Astrocyte (in vitro differentiated cells and primary cell): ENCODE results near the gene HOXC11. TPM values are rescaled to one million over a fixed set of nuclear protein-coding genes. Genes with fewer than 3 reads are reported as not detected.

Source experiments
- DNase-seq: peaks from one replicate; pipeline ENCODE4 v3.0.0-alpha.2; 2010; ENCODE audit warnings: low read depth
- FAIRE-seq: peaks from 2 replicates; lab custom pipeline; 2011; peaks lifted over from hg19 to GRCh38; lab: Jason Lieb, UNC
- H2AFZ ChIP-seq: 2 replicates; pipeline ENCODE4 v1.6.0; 2012; ENCODE audit warnings: low read depth, low read length, inconsistent platforms
- H3K27ac ChIP-seq: 2 replicates; pipeline ENCODE4 v1.5.1; 2011; ENCODE audit warnings: low read depth, low read length, inconsistent platforms
- H3K27me3 ChIP-seq: 2 replicates; pipeline ENCODE4 v1.6.0; 2011; ENCODE audit warnings: low read length, inconsistent platforms; ENCODE audit not compliant: insufficient read depth
- H3K36me3 ChIP-seq: 2 replicates; pipeline ENCODE4 v1.5.1; 2011; ENCODE audit warnings: low read length, inconsistent platforms; ENCODE audit not compliant: insufficient read depth
- H3K4me1 ChIP-seq: 2 replicates; pipeline ENCODE4 v1.5.1; 2011; ENCODE audit warnings: low read length, inconsistent platforms; ENCODE audit not compliant: insufficient read depth
- H3K4me2 ChIP-seq: 2 replicates; pipeline ENCODE4 v1.6.0; 2012; ENCODE audit warnings: low read length, inconsistent platforms
- H3K4me3 ChIP-seq: 2 replicates; pipeline ENCODE4 v1.5.1; 2011; ENCODE audit warnings: low read depth, mild to moderate bottlenecking, low read length, inconsistent platforms; ENCODE audit not compliant: insufficient read depth
- H3K79me2 ChIP-seq: 2 replicates; pipeline ENCODE4 v1.6.0; 2012; ENCODE audit warnings: mild to moderate bottlenecking, low read length, inconsistent platforms; ENCODE audit not compliant: insufficient read depth
- H3K9ac ChIP-seq: 2 replicates; pipeline ENCODE4 v1.6.0; 2012; ENCODE audit warnings: mild to moderate bottlenecking, low read length, inconsistent platforms
- H3K9me3 ChIP-seq: 2 replicates; pipeline ENCODE4 v1.5.1; 2012; ENCODE audit warnings: low read depth, mild to moderate bottlenecking, low read length, inconsistent platforms; ENCODE audit not compliant: insufficient read depth
- H4K20me1 ChIP-seq: 2 replicates; pipeline ENCODE4 v1.6.0; 2012; ENCODE audit warnings: low read length, inconsistent platforms; ENCODE audit not compliant: insufficient read depth
- H3K27ac Mint-ChIP-seq: one replicate; pipeline ENCODE4 v1.8.0; 2021; ENCODE audit warnings: mild to moderate bottlenecking, mixed read lengths; ENCODE audit not compliant: unreplicated experiment
- H3K27me3 Mint-ChIP-seq: one replicate; pipeline ENCODE4 v1.8.0; 2021; ENCODE audit warnings: low read depth, mixed read lengths; ENCODE audit not compliant: unreplicated experiment
- H3K36me3 Mint-ChIP-seq: one replicate; pipeline ENCODE4 v1.8.0; 2021; ENCODE audit warnings: low read depth, mixed read lengths; ENCODE audit not compliant: unreplicated experiment
- H3K4me1 Mint-ChIP-seq: one replicate; pipeline ENCODE4 v1.8.0; 2021; ENCODE audit warnings: low read depth, mixed read lengths; ENCODE audit not compliant: unreplicated experiment
- H3K4me3 Mint-ChIP-seq: one replicate; pipeline ENCODE4 v1.8.0; 2021; ENCODE audit warnings: mild to moderate bottlenecking, moderate library complexity, mixed read lengths; ENCODE audit not compliant: unreplicated experiment
- H3K9me3 Mint-ChIP-seq: one replicate; pipeline ENCODE4 v1.8.0; 2021; ENCODE audit warnings: mild to moderate bottlenecking, mixed read lengths; ENCODE audit not compliant: unreplicated experiment
- EZH2 ChIP-seq: IDR thresholded peaks from 2 replicates; pipeline ENCODE4 v1.6.1; 2012; ENCODE audit warnings: mild to moderate bottlenecking, low read length, inconsistent platforms; ENCODE audit not compliant: insufficient read depth
- total RNA-seq: library from RNA; stranded (reverse); gene quantifications from 2 replicates; pipeline ENCODE4 v1.2.1, GENCODE V29; 2021
- TF ChIP-seq, protein P1 (sequence below): IDR thresholded peaks from 2 replicates; pipeline ENCODE4 v1.5.1; 2011; ENCODE audit warnings: low read depth, mild to moderate bottlenecking, inconsistent platforms, low read length, moderate library complexity; ENCODE audit not compliant: insufficient read depth

Gene HOXC11
- total RNA-seq, 1 donor from 2014 or later: not detected

DNA sequence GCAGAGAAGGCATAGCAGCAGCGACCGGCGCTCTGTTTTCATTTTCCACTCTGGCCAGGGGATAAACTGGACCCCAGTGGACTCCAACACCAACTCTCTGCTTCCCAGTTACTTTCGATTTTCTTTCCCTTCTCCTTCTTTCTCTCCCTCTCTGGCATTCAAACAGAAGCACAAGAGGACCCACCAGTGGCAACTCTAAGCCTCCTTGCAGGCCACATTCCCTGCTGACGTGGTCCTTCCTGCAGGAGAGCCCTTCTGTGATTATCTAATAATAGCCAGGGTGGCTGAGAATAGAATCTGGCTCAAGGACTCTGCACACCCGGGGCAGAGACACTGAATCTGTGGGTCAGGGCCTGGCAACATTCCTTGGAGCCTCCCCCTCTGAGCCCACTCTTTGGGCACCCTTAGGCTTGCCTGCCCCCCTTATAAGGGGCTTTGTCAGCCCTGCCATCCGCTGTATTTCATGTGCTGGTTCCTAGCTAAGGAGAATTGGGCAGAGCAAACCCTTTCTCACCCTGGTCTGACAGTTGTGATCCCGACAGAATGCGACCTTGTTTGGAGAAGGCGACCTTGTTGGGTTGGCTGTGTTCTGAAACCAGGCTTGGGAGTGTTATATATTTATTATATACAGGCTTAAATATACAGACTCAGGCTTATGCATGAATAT, 47.1 kb downstream of the HOXC11 start:
- Mint-ChIP-seq H3K36me3 (peaks cover 2% of the 10 kb centered on the region), H3K27ac (no peak overlapping the region), H3K9me3 (peaks cover 10% of the 10 kb centered on the region), H3K27me3 (peaks cover 85% of the 10 kb centered on the region), H3K4me3 (no peak overlapping the region), H3K4me1 (no peaks in the 10 kb centered on the region)
- DNase-seq (no peak), FAIRE-seq (no peak)
- no peak overlapping the region for H3K4me2 ChIP-seq
- H2AFZ ChIP-seq: no peak overlapping the region
- no peaks in the 10 kb centered on the region for H3K36me3 ChIP-seq
- no peak overlapping the region for H3K4me3 ChIP-seq
- peaks cover 84% of the 10 kb centered on the region for H3K27me3 ChIP-seq
- no peak overlapping the region for H3K27ac ChIP-seq
- H3K4me1 ChIP-seq: no peaks in the 10 kb centered on the region
- no peak overlapping the region for H3K9ac ChIP-seq
- H3K9me3 ChIP-seq: no peaks in the 10 kb centered on the region
- TF ChIP-seq, protein P1, sequence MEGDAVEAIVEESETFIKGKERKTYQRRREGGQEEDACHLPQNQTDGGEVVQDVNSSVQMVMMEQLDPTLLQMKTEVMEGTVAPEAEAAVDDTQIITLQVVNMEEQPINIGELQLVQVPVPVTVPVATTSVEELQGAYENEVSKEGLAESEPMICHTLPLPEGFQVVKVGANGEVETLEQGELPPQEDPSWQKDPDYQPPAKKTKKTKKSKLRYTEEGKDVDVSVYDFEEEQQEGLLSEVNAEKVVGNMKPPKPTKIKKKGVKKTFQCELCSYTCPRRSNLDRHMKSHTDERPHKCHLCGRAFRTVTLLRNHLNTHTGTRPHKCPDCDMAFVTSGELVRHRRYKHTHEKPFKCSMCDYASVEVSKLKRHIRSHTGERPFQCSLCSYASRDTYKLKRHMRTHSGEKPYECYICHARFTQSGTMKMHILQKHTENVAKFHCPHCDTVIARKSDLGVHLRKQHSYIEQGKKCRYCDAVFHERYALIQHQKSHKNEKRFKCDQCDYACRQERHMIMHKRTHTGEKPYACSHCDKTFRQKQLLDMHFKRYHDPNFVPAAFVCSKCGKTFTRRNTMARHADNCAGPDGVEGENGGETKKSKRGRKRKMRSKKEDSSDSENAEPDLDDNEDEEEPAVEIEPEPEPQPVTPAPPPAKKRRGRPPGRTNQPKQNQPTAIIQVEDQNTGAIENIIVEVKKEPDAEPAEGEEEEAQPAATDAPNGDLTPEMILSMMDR: no peak
- TF ChIP-seq EZH2: peak; percentile 6
- no peaks in the 10 kb centered on the region for H3K79me2 ChIP-seq
- no peaks in the 10 kb centered on the region for H4K20me1 ChIP-seq

- Histone ChIP-seq H3K9ac (no peak overlapping the region), H3K27ac (no peak overlapping the region), H2AFZ (no peak overlapping the region), H3K79me2 (no peaks in the 10 kb centered on the region), H3K4me2 (no peak overlapping the region), H3K4me1 (no peaks in the 10 kb centered on the region), H3K36me3 (no peaks in the 10 kb centered on the region), H3K9me3 (no peaks in the 10 kb centered on the region), H3K27me3 (peaks cover 84% of the 10 kb centered on the region), H4K20me1 (no peaks in the 10 kb centered on the region), H3K4me3 (no peak overlapping the region)
- Mint-ChIP-seq H3K27ac (no peak overlapping the region), H3K9me3 (peaks cover 10% of the 10 kb centered on the region), H3K27me3 (peaks cover 85% of the 10 kb centered on the region), H3K4me1 (no peaks in the 10 kb centered on the region), H3K36me3 (peaks cover 2% of the 10 kb centered on the region), H3K4me3 (no peak overlapping the region)
- FAIRE-seq (no peak), DNase-seq (no peak)
- TF ChIP-seq EZH2: no peak
- TF ChIP-seq, protein P1: no peak
Measured at GRCh38 chr12:54020591-54021405, 47.9 kb downstream of the HOXC11 start.
